ENCODE results near the gene SLC22A15.
"Not testable (repeated sequence)": the region's sequence is repeated elsewhere in the genome, so short reads cannot be mapped to it uniquely, and the experiment has no call there.

SLC22A15 gene

GRCh38 chr1:115958866-115959265, 17.4 kb upstream of the SLC22A15 start:
- Histone ChIP-seq H3K27me3 (ENCODE audit: insufficient read depth, low read length) (no peaks in the 10 kb centered on the region), H3K27ac (ENCODE audit: low read length) (no peak overlapping the region), H3K4me3 (ENCODE audit: low read length) (no peak overlapping the region), H3K4me1 (ENCODE audit: insufficient read depth, low read length) (peaks cover 18% of the 10 kb centered on the region; the same call in 1 of the 2 replicates), H3K9ac (ENCODE audit: low read depth, low read length) (no peak overlapping the region), H3K9me3 (ENCODE audit: insufficient read depth, low read depth, low read length) (no peaks in the 10 kb centered on the region), H3K36me3 (ENCODE audit: insufficient read depth, low read depth, low read length) (no peaks in the 10 kb centered on the region)

- H3K36me3 ChIP-seq (ENCODE audit: insufficient read depth, low read depth, low read length): no peaks in the 10 kb centered on the region
- H3K9me3 ChIP-seq (ENCODE audit: insufficient read depth, low read depth, low read length): no peaks in the 10 kb centered on the region
- no peak overlapping the region for H3K9ac ChIP-seq (ENCODE audit: low read depth, low read length)
- H3K27me3 ChIP-seq (ENCODE audit: insufficient read depth, low read length): no peaks in the 10 kb centered on the region
- H3K27ac ChIP-seq (ENCODE audit: low read length): no peak overlapping the region
- peaks cover 7% of the 10 kb centered on the region; the same call in 1 of the 2 replicates for H3K4me1 ChIP-seq (ENCODE audit: insufficient read depth, low read length)
- H3K4me3 ChIP-seq (ENCODE audit: low read length): 0 out of 2 replicates have a peak overlapping the region, but pooled peaks have one; percentile 4
Observed at GRCh38 chr1:115969509-115969908, 6.8 kb upstream of the SLC22A15 start.

- not testable (repeated sequence) for H3K36me3 ChIP-seq (ENCODE audit: insufficient read depth, low read depth, low read length); H3K27me3 ChIP-seq (ENCODE audit: insufficient read depth, low read length); H3K4me1 ChIP-seq (ENCODE audit: insufficient read depth, low read length); H3K9me3 ChIP-seq (ENCODE audit: insufficient read depth, low read depth, low read length); H3K9ac ChIP-seq (ENCODE audit: low read depth, low read length); H3K27ac ChIP-seq (ENCODE audit: low read length); H3K4me3 ChIP-seq (ENCODE audit: low read length)
Observed at GRCh38 chr1:115971778-115972177, 4.5 kb upstream of the SLC22A15 start.

GRCh38 chr1:115973154-115973553, 3.2 kb upstream of the SLC22A15 start:
- Histone ChIP-seq H3K4me1 (ENCODE audit: insufficient read depth, low read length) (peaks cover 17% of the 10 kb centered on the region; the same call in 1 of the 2 replicates), H3K4me3 (ENCODE audit: low read length) (no peak overlapping the region), H3K9ac (ENCODE audit: low read depth, low read length) (no peak overlapping the region), H3K27ac (ENCODE audit: low read length) (no peak overlapping the region), H3K27me3 (ENCODE audit: insufficient read depth, low read length) (peaks cover 5% of the 10 kb centered on the region; the same call in 1 of the 2 replicates), H3K9me3 (ENCODE audit: insufficient read depth, low read depth, low read length) (no peaks in the 10 kb centered on the region), H3K36me3 (ENCODE audit: insufficient read depth, low read depth, low read length) (no peaks in the 10 kb centered on the region)

GRCh38 chr1:115975569-115976061, 698 bp upstream of the SLC22A15 start:
- Histone ChIP-seq H3K9ac (ENCODE audit: low read depth, low read length) (peak overlapping the region; percentile 52; the same call in 1 of the 2 replicates), H3K4me3 (ENCODE audit: low read length) (peak overlapping the region; percentile 77), H3K27ac (ENCODE audit: low read length) (no peak overlapping the region), H3K4me1 (ENCODE audit: insufficient read depth, low read length) (peaks cover 10% of the 10 kb centered on the region), H3K36me3 (ENCODE audit: insufficient read depth, low read depth, low read length) (no peaks in the 10 kb centered on the region), H3K27me3 (ENCODE audit: insufficient read depth, low read length) (peaks cover 5% of the 10 kb centered on the region; the same call in 1 of the 2 replicates), H3K9me3 (ENCODE audit: insufficient read depth, low read depth, low read length) (no peaks in the 10 kb centered on the region)

- peak overlapping the region; percentile 74 for H3K4me3 ChIP-seq (ENCODE audit: low read length)
- H3K9ac ChIP-seq (ENCODE audit: low read depth, low read length): peak overlapping the region; percentile 68; the same call in 1 of the 2 replicates
- H3K27me3 ChIP-seq (ENCODE audit: insufficient read depth, low read length): peaks cover 5% of the 10 kb centered on the region; the same call in 1 of the 2 replicates
- no peaks in the 10 kb centered on the region for H3K36me3 ChIP-seq (ENCODE audit: insufficient read depth, low read depth, low read length)
- peaks cover 10% of the 10 kb centered on the region for H3K4me1 ChIP-seq (ENCODE audit: insufficient read depth, low read length)
- H3K9me3 ChIP-seq (ENCODE audit: insufficient read depth, low read depth, low read length): no peaks in the 10 kb centered on the region
- H3K27ac ChIP-seq (ENCODE audit: low read length): no peak overlapping the region
Observed at GRCh38 chr1:115976921-115977498, 697 bp downstream of the SLC22A15 start.

GRCh38 chr1:115977499-115978258, 1.4 kb downstream of the SLC22A15 start:
- Histone ChIP-seq H3K27ac (ENCODE audit: low read length) (no peak overlapping the region), H3K4me3 (ENCODE audit: low read length) (peak overlapping the region; percentile 74), H3K27me3 (ENCODE audit: insufficient read depth, low read length) (peaks cover 5% of the 10 kb centered on the region; the same call in 1 of the 2 replicates)

GRCh38 chr1:115978292-115978941, 2.1 kb downstream of the SLC22A15 start:
- no peak overlapping the region for H3K27ac ChIP-seq (ENCODE audit: low read length)
- no peaks in the 10 kb centered on the region for H3K9me3 ChIP-seq (ENCODE audit: insufficient read depth, low read depth, low read length)
- H3K4me3 ChIP-seq (ENCODE audit: low read length): no peak overlapping the region
- H3K36me3 ChIP-seq (ENCODE audit: insufficient read depth, low read depth, low read length): no peaks in the 10 kb centered on the region
- H3K4me1 ChIP-seq (ENCODE audit: insufficient read depth, low read length): peaks cover 10% of the 10 kb centered on the region
- H3K27me3 ChIP-seq (ENCODE audit: insufficient read depth, low read length): peaks cover 5% of the 10 kb centered on the region; the same call in 1 of the 2 replicates
- no peak overlapping the region for H3K9ac ChIP-seq (ENCODE audit: low read depth, low read length)

More at GRCh38 chr1:115977499-115978258, 1.4 kb downstream of the SLC22A15 start:
- no peaks in the 10 kb centered on the region for H3K9me3 ChIP-seq (ENCODE audit: insufficient read depth, low read depth, low read length)
- H3K4me1 ChIP-seq (ENCODE audit: insufficient read depth, low read length): peaks cover 10% of the 10 kb centered on the region
- no peaks in the 10 kb centered on the region for H3K36me3 ChIP-seq (ENCODE audit: insufficient read depth, low read depth, low read length)
- no peak overlapping the region for H3K9ac ChIP-seq (ENCODE audit: low read depth, low read length)

GRCh38 chr1:115980156-115980555, 3.8 kb downstream of the SLC22A15 start:
- Histone ChIP-seq H3K9me3 (ENCODE audit: insufficient read depth, low read depth, low read length) (no peaks in the 10 kb centered on the region), H3K27ac (ENCODE audit: low read length) (no peak overlapping the region), H3K4me3 (ENCODE audit: low read length) (no peak overlapping the region)

GRCh38 chr1:115980998-115981993, 5.0 kb downstream of the SLC22A15 start:
- no peak overlapping the region for H3K4me3 ChIP-seq (ENCODE audit: low read length)
- H3K27me3 ChIP-seq (ENCODE audit: insufficient read depth, low read length): peaks cover 5% of the 10 kb centered on the region; the same call in 1 of the 2 replicates
- no peak overlapping the region for H3K9ac ChIP-seq (ENCODE audit: low read depth, low read length)
- H3K36me3 ChIP-seq (ENCODE audit: insufficient read depth, low read depth, low read length): no peaks in the 10 kb centered on the region
- H3K9me3 ChIP-seq (ENCODE audit: insufficient read depth, low read depth, low read length): no peaks in the 10 kb centered on the region
- H3K4me1 ChIP-seq (ENCODE audit: insufficient read depth, low read length): peaks cover 10% of the 10 kb centered on the region
- no peak overlapping the region for H3K27ac ChIP-seq (ENCODE audit: low read length)

More at GRCh38 chr1:115980156-115980555, 3.8 kb downstream of the SLC22A15 start:
- Histone ChIP-seq H3K27me3 (ENCODE audit: insufficient read depth, low read length) (peaks cover 5% of the 10 kb centered on the region; the same call in 1 of the 2 replicates), H3K36me3 (ENCODE audit: insufficient read depth, low read depth, low read length) (no peaks in the 10 kb centered on the region), H3K4me1 (ENCODE audit: insufficient read depth, low read length) (peaks cover 10% of the 10 kb centered on the region), H3K9ac (ENCODE audit: low read depth, low read length) (no peak overlapping the region)
